ENCODE results near the gene TCAP.

DNA sequence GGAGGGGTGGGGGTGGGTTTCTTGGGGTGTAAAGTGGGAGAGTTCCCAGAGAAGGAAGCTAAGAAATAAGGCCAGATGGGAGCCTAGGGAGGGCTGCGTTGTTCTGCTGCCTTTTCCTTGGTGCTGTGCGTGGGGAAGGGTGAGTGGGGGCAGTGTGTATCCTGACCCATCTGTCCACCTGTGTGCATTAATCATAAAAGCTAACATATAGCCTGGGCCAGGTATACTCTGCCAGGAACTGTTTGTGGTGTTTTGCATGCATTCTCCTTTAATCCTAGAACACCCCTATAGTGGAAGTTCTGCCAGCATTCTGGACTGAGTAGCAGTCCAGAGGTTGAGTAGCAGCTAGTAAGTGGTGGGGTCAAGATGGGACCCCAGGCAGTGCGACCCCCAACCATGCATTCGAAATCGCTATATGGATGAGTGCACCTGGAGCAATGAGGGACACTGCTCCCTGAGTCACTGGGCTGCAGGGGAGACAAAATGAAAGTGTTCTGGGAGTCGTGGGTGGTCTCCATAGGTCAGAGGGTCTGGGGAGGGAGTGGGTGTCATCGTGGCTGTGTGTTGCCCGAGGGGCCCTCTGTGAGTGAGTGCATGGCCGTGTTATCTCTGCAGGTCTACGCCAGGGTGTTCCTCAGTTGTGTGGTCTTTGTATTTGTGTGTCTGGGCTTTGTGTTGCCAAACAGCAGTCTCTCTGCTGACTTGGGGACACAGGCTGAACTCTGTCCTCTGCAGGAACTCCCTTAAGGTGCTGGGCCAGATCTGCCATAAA lies 36.0 kb downstream of the TCAP start:
- no peak for TF ChIP-seq CTCF (IDR thresholded peaks at IDR 0.05; ENCODE audit: insufficient read depth, low read depth, low read length)
- no peak for TF ChIP-seq EZH2 (IDR thresholded peaks at IDR 0.05; ENCODE audit: insufficient read depth, low read length)

Measured in astrocyte (in vitro differentiated cells and primary cell).